ENCODE data around the gene HS3ST4.

DNA sequence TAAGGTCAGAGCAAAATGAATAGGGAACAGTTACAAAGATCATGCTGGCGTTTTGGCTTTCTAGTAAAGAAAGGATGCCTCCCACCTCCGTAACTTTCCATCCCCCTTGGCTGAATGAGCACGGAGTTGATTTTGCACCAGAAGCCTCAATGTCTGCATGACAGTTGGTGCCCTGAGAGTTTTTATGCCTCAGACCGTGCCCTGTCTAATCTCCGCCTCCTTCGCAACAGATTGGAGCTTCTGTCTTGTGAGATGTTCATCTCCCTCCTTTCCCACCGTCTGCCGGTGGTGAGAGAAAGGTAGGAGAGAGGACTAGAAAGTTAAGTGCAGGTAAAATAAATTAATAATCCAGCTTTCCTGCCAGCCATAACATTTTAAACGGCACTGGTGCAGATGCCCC lies 1.9 kb downstream of the HS3ST4 start:
- TF ChIP-seq, protein P1, sequence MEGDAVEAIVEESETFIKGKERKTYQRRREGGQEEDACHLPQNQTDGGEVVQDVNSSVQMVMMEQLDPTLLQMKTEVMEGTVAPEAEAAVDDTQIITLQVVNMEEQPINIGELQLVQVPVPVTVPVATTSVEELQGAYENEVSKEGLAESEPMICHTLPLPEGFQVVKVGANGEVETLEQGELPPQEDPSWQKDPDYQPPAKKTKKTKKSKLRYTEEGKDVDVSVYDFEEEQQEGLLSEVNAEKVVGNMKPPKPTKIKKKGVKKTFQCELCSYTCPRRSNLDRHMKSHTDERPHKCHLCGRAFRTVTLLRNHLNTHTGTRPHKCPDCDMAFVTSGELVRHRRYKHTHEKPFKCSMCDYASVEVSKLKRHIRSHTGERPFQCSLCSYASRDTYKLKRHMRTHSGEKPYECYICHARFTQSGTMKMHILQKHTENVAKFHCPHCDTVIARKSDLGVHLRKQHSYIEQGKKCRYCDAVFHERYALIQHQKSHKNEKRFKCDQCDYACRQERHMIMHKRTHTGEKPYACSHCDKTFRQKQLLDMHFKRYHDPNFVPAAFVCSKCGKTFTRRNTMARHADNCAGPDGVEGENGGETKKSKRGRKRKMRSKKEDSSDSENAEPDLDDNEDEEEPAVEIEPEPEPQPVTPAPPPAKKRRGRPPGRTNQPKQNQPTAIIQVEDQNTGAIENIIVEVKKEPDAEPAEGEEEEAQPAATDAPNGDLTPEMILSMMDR (IDR thresholded peaks at IDR 0.05): no peak
- no peak for TF ChIP-seq POLR2A (IDR thresholded peaks at IDR 0.05)
- no peak for TF ChIP-seq POLR2AphosphoS5 (IDR thresholded peaks at IDR 0.05)
- no peak for TF ChIP-seq EP300 (IDR thresholded peaks at IDR 0.05)

All from stomach (tissue), 4 donors.